ENCODE measurements around the gene DCPS. TPM values are rescaled to one million over a fixed set of nuclear protein-coding genes. Genes with fewer than 3 reads are reported as not detected.

Gene DCPS
- total RNA-seq (2022; extraction: Qiagen RNA extraction): 16.4 to 19.9 TPM (median 18.9 TPM) in 5 replicates

GRCh38 chr11:126303623-126304456, at the start of gene DCPS:
Gene DCPS, plus strand, starts transcription at chr11:126304060. Its CDS starts 21 bp downstream, at chr11:126304081.

GRCh38 chr11:126268708-126269579, 34.9 kb upstream of the DCPS start, which contains the start of the genes FOXRED1 and SRPRA:
Gene FOXRED1, plus strand, starts transcription at chr11:126269154. Its CDS starts 53 bp downstream, at chr11:126269207.
Gene SRPRA, minus strand, starts transcription at chr11:126268895. Its CDS starts 91 bp downstream, at chr11:126268804.

DNA sequence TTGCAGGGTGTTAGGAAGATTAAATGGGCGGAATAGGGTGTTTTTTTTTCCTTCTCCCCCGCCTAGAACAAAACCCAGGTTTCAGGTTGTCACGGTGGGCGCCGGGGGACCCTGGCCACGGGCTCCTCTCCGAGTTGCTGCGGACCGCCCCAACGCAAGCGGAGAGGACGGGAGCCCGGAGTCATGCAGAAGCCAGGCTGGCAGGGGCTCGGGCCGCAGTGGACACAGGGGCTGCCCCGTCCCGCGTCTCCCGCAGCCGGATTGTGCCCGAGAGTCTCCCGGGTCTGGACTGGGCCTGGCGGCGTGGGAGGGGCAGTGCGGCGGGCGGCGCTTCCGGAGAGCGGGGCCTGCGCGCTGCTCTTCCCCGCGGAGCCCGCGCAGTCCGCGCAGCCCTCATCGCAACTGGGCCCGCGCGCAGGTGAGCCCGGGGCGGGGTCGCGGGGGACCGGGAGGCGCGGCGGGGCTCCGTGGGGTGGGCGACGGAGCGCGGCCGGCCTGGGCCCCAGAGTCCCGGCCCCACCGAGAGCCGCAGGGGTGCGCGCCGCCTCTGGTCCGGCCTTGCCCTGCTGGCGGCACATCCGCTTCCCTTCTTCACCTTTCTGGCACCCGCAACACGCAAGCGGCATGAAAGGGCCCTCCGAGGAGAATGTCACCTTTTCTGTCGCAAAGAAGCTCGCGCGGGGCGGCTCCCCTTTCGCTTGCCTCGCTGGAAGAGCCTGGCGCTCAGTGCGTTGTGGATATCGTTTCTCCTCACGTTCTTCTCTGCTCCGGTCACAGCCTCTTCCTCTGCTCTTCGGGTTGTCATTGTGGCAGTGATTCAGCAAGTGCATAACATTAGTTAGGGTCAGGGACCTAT, 20.9 kb upstream of the DCPS start, which contains the start of gene TIRAP:
Gene TIRAP (plus strand): TSS at position 358 of the 856 bp plus-strand sequence. CDS start 7,802 bp downstream, outside the sequence.

GRCh38 chr11:126355324-126355925, 51.6 kb downstream of the DCPS start, which contains the start of gene ST3GAL4:
Gene ST3GAL4, plus strand, starts transcription at chr11:126355686. Its CDS starts 50,470 bp downstream, at chr11:126406156.

Other genes starting within 250 kb of the DCPS start
- 2.0 to 3.2 TPM (median 2.3 TPM) in 5 replicates for gene CDON, start 241.2 kb upstream of the DCPS start, total RNA-seq (2022; extraction: Qiagen RNA extraction)
- 17.8 to 18.6 TPM (median 18.3 TPM) in 5 replicates for gene RPUSD4, start 92.4 kb upstream of the DCPS start, total RNA-seq (2022; extraction: Qiagen RNA extraction)
- gene FAM118B, start 92.3 kb upstream of the DCPS start, total RNA-seq (2022; extraction: Qiagen RNA extraction): 14.8 to 17.4 TPM (median 15.3 TPM) in 5 replicates
- 59.8 to 65.7 TPM (median 61.4 TPM) in 5 replicates for gene SRPRA, start 35.2 kb upstream of the DCPS start, total RNA-seq (2022; extraction: Qiagen RNA extraction)
- gene FOXRED1, start 34.9 kb upstream of the DCPS start, total RNA-seq (2022; extraction: Qiagen RNA extraction): 19.4 to 26.1 TPM (median 24.0 TPM) in 5 replicates
- 5.2 to 7.8 TPM (median 6.6 TPM) in 5 replicates for gene TIRAP, start 21.0 kb upstream of the DCPS start, total RNA-seq (2022; extraction: Qiagen RNA extraction)
- 24.8 to 28.0 TPM (median 25.4 TPM) in 5 replicates for gene ST3GAL4, start 51.6 kb downstream of the DCPS start, total RNA-seq (2022; extraction: Qiagen RNA extraction)

All from A549 treated with CORT108297 at 1 μM for 4 hours (cell line).